ENCODE measurements around the gene PALD1.
"Not testable (repeated sequence)": the region's sequence is repeated elsewhere in the genome, so short reads cannot be mapped to it uniquely, and the experiment has no call there.

PALD1 gene

GRCh38 chr10:70592746-70593512 lies 114.4 kb downstream of the PALD1 start:
- DNase-seq: no peak

GRCh38 chr10:70593513-70593890 lies 114.9 kb downstream of the PALD1 start:
- no peak for DNase-seq

GRCh38 chr10:70594161-70594560 lies 115.6 kb downstream of the PALD1 start:
- no peak for DNase-seq

- DNase-seq: no peak
Observed at GRCh38 chr10:70595566-70596016, 117.0 kb downstream of the PALD1 start.

- DNase-seq: no peak
Observed at GRCh38 chr10:70596110-70596798, 117.7 kb downstream of the PALD1 start.

- no peak for DNase-seq
Observed at GRCh38 chr10:70596860-70597809, 118.6 kb downstream of the PALD1 start.

- no peak for DNase-seq
Observed at GRCh38 chr10:70597856-70598815, 119.6 kb downstream of the PALD1 start.

- no peak for DNase-seq
Observed at GRCh38 chr10:70598857-70599295, 120.3 kb downstream of the PALD1 start.

GRCh38 chr10:70599319-70599718 lies 120.8 kb downstream of the PALD1 start:
- DNase-seq: no peak

- no peak for DNase-seq
Observed at GRCh38 chr10:70599791-70600190, 121.2 kb downstream of the PALD1 start.

- no peak for DNase-seq
Observed at GRCh38 chr10:70600512-70601395, 122.2 kb downstream of the PALD1 start.

- DNase-seq: no peak
Observed at GRCh38 chr10:70601746-70602145, 123.2 kb downstream of the PALD1 start.

GRCh38 chr10:70602665-70603448 lies 124.3 kb downstream of the PALD1 start, which contains the start of gene PRF1:
TSS of gene PRF1 (minus strand) at chr10:70602741. CDS start at chr10:70600902, 1,839 bp downstream.
- DNase-seq: peak; percentile 77

GRCh38 chr10:70603449-70603801 lies 124.9 kb downstream of the PALD1 start:
- DNase-seq: no peak

GRCh38 chr10:70604106-70604505 lies 125.5 kb downstream of the PALD1 start:
- no peak for DNase-seq

- DNase-seq: no peak
Observed at GRCh38 chr10:70605161-70605560, 126.6 kb downstream of the PALD1 start.

GRCh38 chr10:70607936-70608335 lies 129.4 kb downstream of the PALD1 start:
- DNase-seq: no peak

GRCh38 chr10:70613941-70614340 lies 135.4 kb downstream of the PALD1 start:
- DNase-seq: no peak

- DNase-seq: not testable (repeated sequence)
Observed at GRCh38 chr10:70614364-70614763, 135.8 kb downstream of the PALD1 start.

- no peak for DNase-seq
Observed at GRCh38 chr10:70615211-70615610, 136.6 kb downstream of the PALD1 start.

Data from central memory CD4-positive, alpha-beta T cell (primary cell).